Measurements from ENCODE around the gene ALG1.
"Not testable (repeated sequence)": the region's sequence is repeated elsewhere in the genome, so short reads cannot be mapped to it uniquely, and the experiment has no call there.

GRCh38 chr16:5093081-5093480 lies 21.4 kb downstream of the ALG1 start:
- not testable (repeated sequence) for TF ChIP-seq BHLHE40 (IDR thresholded peaks at IDR 0.05; ENCODE audit: borderline replicate concordance); SUZ12 (IDR thresholded peaks at IDR 0.05); FOXK2 (IDR thresholded peaks at IDR 0.05); SP1 (IDR thresholded peaks at IDR 0.05)
